Right cardiac atrium (tissue), 5 donors: ENCODE results near the gene EMSY. TPM values are rescaled to one million over a fixed set of nuclear protein-coding genes. Genes with fewer than 3 reads are reported as not detected.

Source experiments
- ATAC-seq, 2 donors: fragments of 200-7000 bp; cut with Tn5 transposase; one replicate each; pipeline versions ENCODE4 v1.8.0 to v1.9.1; 2020; ENCODE audit warnings: moderate library complexity in 2 of 2, mild to moderate bottlenecking in 1 of 2
- DNase-seq, 3 donors: peaks; one replicate each; pipeline ENCODE4 v3.0.0-alpha.2; 2020
- H3K27ac ChIP-seq: one replicate; pipeline ENCODE4 v1.5.1; 2013; ENCODE audit warnings: mild to moderate bottlenecking, low read length, control low read depth, moderate library complexity
- H3K27me3 ChIP-seq: one replicate; pipeline ENCODE4 v1.6.1; 2013; ENCODE audit not compliant: control insufficient read depth, insufficient read depth
- H3K4me1 ChIP-seq: one replicate; pipeline ENCODE4 v1.6.1; 2013; ENCODE audit warnings: low read length; ENCODE audit not compliant: control insufficient read depth, insufficient read depth
- H3K4me3 ChIP-seq: one replicate; pipeline ENCODE4 v1.5.1; 2013; ENCODE audit warnings: low read length, control low read depth
- H3K9me3 ChIP-seq: one replicate; pipeline ENCODE4 v1.6.1; 2013; ENCODE audit warnings: low read length; ENCODE audit not compliant: control insufficient read depth
- WGBS: extraction: QIAGEN DNeasy Blood & Tissue Kit; methylation state at CpG from one replicate; pipeline ENCODE4 v1.1.7; 2013; 5-methylcytosine and 5-hydroxymethylcytosine counted together
- intact Hi-C, 4 donors: fragments of 100-400 bp; cut with DNase I; formaldehyde crosslinking; loops; one replicate each; pipeline versions ENCODE4 v1.11.0 to v1.14.0; 2022 to 2023
- polyA plus RNA-seq: library from polyadenylated mRNA; stranded (reverse); fragments of 200-250 nt; gene quantifications from one replicate; pipeline ENCODE4 v1.2.3, GENCODE V29; 2013
- total RNA-seq, 4 donors: library from RNA; stranded (reverse); fragmentation: NEBNext Ultra II Directional; extraction: Animal tissue kit (Norgen Biotek cat#: 25700); gene quantifications; one replicate each; pipeline ENCODE4 v1.2.1, GENCODE V29; 2021
- donor health status: healthy with polysubstance abuse.
- donor health status: DM: no; HTN: yes; CAD: no.
- donor health status: DM: no; HTN: no; CAD: no.
- donor health status: DM: no; HTN: yes; CAD: no; lungs with severe emphysema.
- donor health status: DM: yes; HTN: yes; CAD: no.

EMSY gene
- total and polyA plus RNA-seq, 5 donors: 7.8 to 22.7 (median 19.7) TPM

- no peaks in the 10 kb centered on the region for H3K27me3 ChIP-seq
- H3K27ac ChIP-seq: no peak overlapping the region
- H3K4me3 ChIP-seq: no peak overlapping the region
- DNase-seq (no peak), ATAC-seq (no peak)
- no peaks in the 10 kb centered on the region for H3K9me3 ChIP-seq
- intact Hi-C loops: loop anchor here in 2 of 4 donors (10.0 kb wide), 1 partner anchor 127 kb away; no protein-coding TSS in a partner anchor
- peaks cover 5% of the 10 kb centered on the region for H3K4me1 ChIP-seq
- WGBS: 96% methylated on average over 3 of the region's 3 CpGs
These were observed 112.6 kb downstream of the EMSY start for GRCh38 chr11:76557466-76557865.

- Histone ChIP-seq H3K4me3 (no peak overlapping the region), H3K27ac (no peak overlapping the region), H3K4me1 (peaks cover 5% of the 10 kb centered on the region), H3K27me3 (no peaks in the 10 kb centered on the region), H3K9me3 (no peaks in the 10 kb centered on the region)
- DNase-seq: no peak
- 85% methylated on average over 1 of the region's 1 CpG for WGBS
- no peak for ATAC-seq
- intact Hi-C loops: loop anchor here in 2 of 4 donors (10.0 kb wide), 1 partner anchor 126 kb away; no protein-coding TSS in a partner anchor
These were observed 113.7 kb downstream of the EMSY start for GRCh38 chr11:76558473-76558872.

- H3K4me3 ChIP-seq: no peak overlapping the region
- DNase-seq (no peak), ATAC-seq (no peak)
- H3K4me1 ChIP-seq: peaks cover 5% of the 10 kb centered on the region
- 98% methylated on average over 1 of the region's 1 CpG for WGBS
- no peaks in the 10 kb centered on the region for H3K27me3 ChIP-seq
- H3K9me3 ChIP-seq: no peaks in the 10 kb centered on the region
- intact Hi-C loops: loop anchor here in 2 of 4 donors (10.0 kb wide), 1 partner anchor 126 kb away; no protein-coding TSS in a partner anchor
- no peak overlapping the region for H3K27ac ChIP-seq
These were observed 114.1 kb downstream of the EMSY start for GRCh38 chr11:76558891-76559290.

GRCh38 chr11:76559346-76559745 is 114.5 kb downstream of the EMSY start:
- intact Hi-C loops: loop anchor here in 2 of 4 donors (10.0 kb wide), 1 partner anchor 125 kb away; no protein-coding TSS in a partner anchor
- Histone ChIP-seq H3K4me1 (peaks cover 5% of the 10 kb centered on the region), H3K9me3 (no peaks in the 10 kb centered on the region), H3K27ac (no peak overlapping the region), H3K4me3 (no peak overlapping the region), H3K27me3 (no peaks in the 10 kb centered on the region)
- 75% methylated on average over 1 of the region's 1 CpG for WGBS
- no peak for ATAC-seq
- DNase-seq: no peak

- no peak overlapping the region for H3K4me3 ChIP-seq
- intact Hi-C loops: loop anchor here in 1 of 4 donors (5.0 kb wide), 1 partner anchor 117 kb away; no protein-coding TSS in a partner anchor
- DNase-seq: no peak
- peaks cover 5% of the 10 kb centered on the region for H3K4me1 ChIP-seq
- peak in 1 of 2 donors; percentile 77 for ATAC-seq
- H3K27me3 ChIP-seq: no peaks in the 10 kb centered on the region
- H3K9me3 ChIP-seq: no peaks in the 10 kb centered on the region
- WGBS: 71% methylated on average over 5 of the region's 5 CpGs
- H3K27ac ChIP-seq: no peak overlapping the region
These were observed 115.4 kb downstream of the EMSY start for GRCh38 chr11:76560219-76560618.

- Histone ChIP-seq H3K4me3 (no peak overlapping the region), H3K9me3 (no peaks in the 10 kb centered on the region), H3K4me1 (peaks cover 5% of the 10 kb centered on the region), H3K27ac (no peak overlapping the region), H3K27me3 (no peaks in the 10 kb centered on the region)
- 57% methylated on average over 8 of the region's 8 CpGs for WGBS
- no peak for DNase-seq
- ATAC-seq: peak in 1 of 2 donors; percentile 31
- intact Hi-C loops: loop anchor here in 1 of 4 donors (5.0 kb wide), 1 partner anchor 116 kb away; no protein-coding TSS in a partner anchor
These were observed 116.4 kb downstream of the EMSY start for GRCh38 chr11:76561245-76561644.

GRCh38 chr11:76562541-76562940 is 117.7 kb downstream of the EMSY start:
- intact Hi-C loops: loop anchor here in 1 of 4 donors (5.0 kb wide), 1 partner anchor 115 kb away; no protein-coding TSS in a partner anchor
- Histone ChIP-seq H3K4me1 (peaks cover 5% of the 10 kb centered on the region), H3K4me3 (no peak overlapping the region), H3K27me3 (no peaks in the 10 kb centered on the region), H3K27ac (no peak overlapping the region), H3K9me3 (no peaks in the 10 kb centered on the region)
- DNase-seq (no peak), ATAC-seq (no peak)
- WGBS: 65% methylated on average over 3 of the region's 3 CpGs

- no peaks in the 10 kb centered on the region for H3K27me3 ChIP-seq
- 51% methylated on average over 3 of the region's 3 CpGs for WGBS
- H3K4me3 ChIP-seq: no peak overlapping the region
- ATAC-seq: no peak
- DNase-seq: no peak
- no peaks in the 10 kb centered on the region for H3K9me3 ChIP-seq
- H3K27ac ChIP-seq: no peak overlapping the region
- H3K4me1 ChIP-seq: peaks cover 5% of the 10 kb centered on the region
- intact Hi-C loops: loop anchor here in 1 of 4 donors (5.0 kb wide), 1 partner anchor 113 kb away; no protein-coding TSS in a partner anchor
These were observed 119.5 kb downstream of the EMSY start for GRCh38 chr11:76564364-76564763.

GRCh38 chr11:76566811-76567210 is 122.0 kb downstream of the EMSY start:
- ATAC-seq (no peak), DNase-seq (no peak)
- intact Hi-C loops: no loop called here
- H3K9me3 ChIP-seq: no peaks in the 10 kb centered on the region
- no peak overlapping the region for H3K27ac ChIP-seq
- H3K27me3 ChIP-seq: no peaks in the 10 kb centered on the region
- WGBS: 3% methylated on average over 1 of the region's 1 CpG
- H3K4me1 ChIP-seq: no peaks in the 10 kb centered on the region
- no peak overlapping the region for H3K4me3 ChIP-seq

- WGBS: 95% methylated on average over 3 of the region's 3 CpGs
- Histone ChIP-seq H3K9me3 (no peaks in the 10 kb centered on the region), H3K27me3 (no peaks in the 10 kb centered on the region), H3K4me1 (no peaks in the 10 kb centered on the region), H3K27ac (no peak overlapping the region), H3K4me3 (no peak overlapping the region)
- ATAC-seq: no peak
- intact Hi-C loops: no loop called here
- DNase-seq: no peak
These were observed 122.4 kb downstream of the EMSY start for GRCh38 chr11:76567261-76567660.

GRCh38 chr11:76568139-76568538 is 123.3 kb downstream of the EMSY start:
- H3K4me1 ChIP-seq: no peaks in the 10 kb centered on the region
- no peak for ATAC-seq
- no peaks in the 10 kb centered on the region for H3K9me3 ChIP-seq
- no peak overlapping the region for H3K4me3 ChIP-seq
- intact Hi-C loops: no loop called here
- 56% methylated on average over 4 of the region's 4 CpGs for WGBS
- no peak overlapping the region for H3K27ac ChIP-seq
- H3K27me3 ChIP-seq: no peaks in the 10 kb centered on the region
- no peak for DNase-seq

- H3K9me3 ChIP-seq: no peaks in the 10 kb centered on the region
- no peaks in the 10 kb centered on the region for H3K4me1 ChIP-seq
- DNase-seq (no peak), ATAC-seq (no peak)
- intact Hi-C loops: no loop called here
- H3K4me3 ChIP-seq: no peak overlapping the region
- H3K27ac ChIP-seq: no peak overlapping the region
- no peaks in the 10 kb centered on the region for H3K27me3 ChIP-seq
- WGBS: 80% methylated on average over 1 of the region's 1 CpG
These were observed 123.8 kb downstream of the EMSY start for GRCh38 chr11:76568621-76569020.
